KG1 (cell line): ENCODE data around the gene LDB1.

Source experiments
- DNase-seq: peaks from one replicate; lab custom pipeline; 2025; lab: John Stamatoyannopoulos, UW

The LDB1 gene

GRCh38 chr10:102064503-102064867 lies 55.7 kb downstream of the LDB1 start:
- no peak for DNase-seq

GRCh38 chr10:102059987-102060386 lies 60.2 kb downstream of the LDB1 start:
- no peak for DNase-seq
